ENCODE results near the gene TMEM181.

The TMEM181 gene

DNA sequence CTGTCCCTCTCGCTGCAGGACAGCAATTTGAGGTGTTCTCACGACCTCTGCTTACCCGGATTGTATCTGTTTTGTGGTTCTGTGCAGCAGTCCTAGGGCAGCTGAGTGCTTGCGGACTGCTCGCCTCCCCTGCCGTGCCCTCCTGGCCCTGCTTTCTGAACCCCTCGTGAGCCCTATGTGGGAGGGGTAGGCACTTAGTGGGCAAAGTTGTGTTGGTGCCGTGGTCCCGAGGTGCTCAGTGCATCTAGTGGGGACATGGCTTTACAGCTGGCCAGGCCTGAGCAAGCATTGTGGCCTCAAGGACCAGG lies 5.2 kb downstream of the TMEM181 start:
- no peak for DNase-seq (ENCODE audit: low spot score)

DNA sequence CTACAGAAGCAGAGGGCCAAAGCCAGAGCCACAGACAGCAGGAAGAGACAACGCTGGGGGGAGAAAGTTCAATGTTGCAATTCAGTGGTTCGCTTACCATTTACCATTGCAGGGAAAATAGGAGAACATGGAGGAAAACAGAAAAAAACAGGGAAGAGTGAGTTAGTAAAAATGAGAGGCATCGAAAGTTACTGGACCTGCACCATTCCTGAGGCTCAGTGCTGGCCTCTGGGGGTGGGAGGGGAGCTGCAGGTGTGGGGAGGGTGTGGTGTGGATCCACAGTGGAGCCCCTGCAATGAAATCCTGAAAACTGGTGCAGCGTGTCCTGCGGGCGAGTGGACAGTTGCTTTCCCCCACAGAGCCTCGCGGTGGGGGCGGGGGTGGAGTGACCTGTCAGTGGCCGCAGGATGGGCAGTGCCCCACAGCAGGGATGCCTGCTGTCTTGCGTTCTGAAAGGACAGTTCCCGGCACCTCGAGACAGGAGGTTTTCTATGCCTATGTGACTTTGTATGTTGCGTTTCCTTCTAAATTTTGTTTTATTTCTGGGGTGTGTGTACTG lies 5.7 kb downstream of the TMEM181 start:
- DNase-seq (ENCODE audit: low spot score) = no peak

DNA sequence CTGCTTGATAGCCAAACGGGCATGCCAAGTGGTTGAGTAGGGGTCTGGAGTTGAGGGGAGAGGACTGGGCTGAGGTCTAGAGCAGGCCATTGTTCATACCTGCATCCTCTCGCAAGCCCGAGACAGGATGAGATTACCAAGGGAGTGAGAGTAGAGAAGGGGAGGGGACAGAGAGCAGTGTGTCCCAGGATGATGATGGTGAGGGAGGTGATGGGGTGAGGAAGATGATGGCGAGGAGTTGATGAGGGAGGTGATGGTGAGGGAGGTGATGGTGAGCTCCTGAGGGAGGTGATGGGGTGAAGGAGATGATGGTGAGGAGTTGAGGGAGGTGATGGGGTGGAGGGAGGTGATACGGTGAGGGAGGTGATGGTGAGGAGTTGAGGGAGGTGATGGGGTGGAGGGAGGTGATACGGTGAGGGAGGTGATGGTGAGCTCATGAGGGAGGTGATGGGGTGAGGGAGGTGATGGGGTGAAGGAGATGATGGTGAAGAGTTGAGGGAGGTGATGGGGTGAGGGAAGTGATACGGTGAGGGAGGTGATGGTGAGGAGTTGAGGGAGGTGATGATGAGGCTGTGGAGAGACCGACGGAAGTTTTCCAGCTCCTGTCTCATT lies 6.4 kb downstream of the TMEM181 start:
- no peak for DNase-seq (ENCODE audit: low spot score)

DNA sequence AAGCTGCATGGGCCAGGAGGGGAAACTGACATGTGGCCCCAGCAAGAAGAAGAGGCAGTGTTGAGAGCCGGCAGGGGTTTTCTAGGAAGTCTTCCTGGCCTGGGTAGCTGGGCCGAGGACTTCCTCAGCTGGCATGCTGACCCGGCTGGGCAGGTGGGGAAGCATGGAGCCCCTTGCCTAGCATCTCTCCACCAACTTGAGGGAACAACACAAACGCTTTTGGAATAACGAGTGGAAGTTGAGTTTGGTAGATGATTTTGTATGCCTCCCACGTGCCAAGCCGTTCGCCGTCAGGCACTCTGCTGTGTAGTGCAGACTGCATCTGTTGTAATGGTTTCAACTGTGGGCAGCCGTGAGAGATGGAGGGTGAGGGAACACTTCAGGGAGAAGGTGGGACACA lies 7.3 kb downstream of the TMEM181 start:
- DNase-seq (ENCODE audit: low spot score) = no peak

DNA sequence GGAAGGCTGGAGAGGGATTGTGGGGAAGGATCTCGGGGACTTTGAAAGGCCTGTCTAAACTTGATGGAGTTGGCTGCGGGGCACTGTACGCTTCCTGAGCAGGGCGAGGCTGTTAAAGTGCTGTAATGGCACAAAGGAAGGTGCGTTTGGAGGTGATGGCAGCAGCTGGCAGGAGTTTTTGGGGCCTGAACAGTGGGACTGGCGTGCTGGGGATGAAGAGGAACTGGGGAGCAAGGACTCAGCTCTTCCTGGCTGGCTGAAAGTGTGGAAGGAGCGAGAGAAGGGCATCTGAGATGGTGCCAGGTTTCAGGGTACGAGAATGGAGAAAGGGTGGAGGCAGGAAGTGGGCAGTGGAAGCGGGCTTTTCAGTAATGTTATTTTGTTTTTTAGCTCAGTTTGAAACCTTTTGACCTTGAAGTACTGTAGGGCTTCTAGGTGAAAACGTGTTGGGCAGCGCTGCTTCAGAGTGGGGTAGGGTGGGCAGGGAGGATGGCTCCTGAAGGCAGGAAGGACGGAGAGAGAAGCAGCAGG lies 8.0 kb downstream of the TMEM181 start:
- no peak for DNase-seq (ENCODE audit: low spot score)

DNA sequence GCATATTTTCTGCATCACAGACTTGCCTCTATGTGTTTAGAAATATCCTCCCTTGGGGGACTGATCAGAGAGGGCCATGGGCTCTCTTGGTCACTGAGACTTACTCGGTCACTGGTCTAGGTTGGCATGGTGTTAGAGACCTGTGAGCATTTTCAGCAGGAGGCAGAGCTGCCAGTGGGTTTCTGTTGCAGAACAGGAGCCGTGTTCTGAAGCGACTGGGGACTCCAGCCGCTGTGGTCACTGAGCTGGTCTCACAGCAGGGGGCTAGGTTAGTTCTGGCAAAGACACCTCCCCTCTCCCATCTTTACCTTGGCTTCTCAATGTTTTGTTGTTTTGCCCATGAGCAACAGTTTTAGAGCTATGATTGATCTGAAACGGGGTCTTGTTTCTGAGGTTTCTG lies 8.7 kb downstream of the TMEM181 start:
- no peak for DNase-seq (ENCODE audit: low spot score)

DNA sequence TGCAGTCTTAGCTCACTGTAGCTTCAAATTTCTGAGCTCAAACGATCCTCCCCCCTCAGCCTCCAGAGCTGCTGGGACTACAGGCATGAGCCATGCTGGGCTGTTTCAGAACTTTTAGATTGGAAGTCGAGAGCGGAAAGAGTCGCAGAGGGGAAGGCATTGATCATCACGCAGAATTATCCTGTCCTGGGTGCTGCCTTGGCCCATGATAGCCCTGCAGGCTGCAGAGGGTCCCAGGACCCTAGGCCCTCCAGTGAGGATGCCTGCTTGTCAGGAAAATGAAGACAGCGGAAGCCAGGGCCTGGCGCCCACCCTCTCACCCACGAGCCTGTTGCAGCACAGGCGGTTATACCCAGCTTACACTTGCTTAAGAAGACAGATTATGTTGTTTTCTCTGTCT lies 9.1 kb downstream of the TMEM181 start:
- DNase-seq (ENCODE audit: low spot score) = no peak

DNA sequence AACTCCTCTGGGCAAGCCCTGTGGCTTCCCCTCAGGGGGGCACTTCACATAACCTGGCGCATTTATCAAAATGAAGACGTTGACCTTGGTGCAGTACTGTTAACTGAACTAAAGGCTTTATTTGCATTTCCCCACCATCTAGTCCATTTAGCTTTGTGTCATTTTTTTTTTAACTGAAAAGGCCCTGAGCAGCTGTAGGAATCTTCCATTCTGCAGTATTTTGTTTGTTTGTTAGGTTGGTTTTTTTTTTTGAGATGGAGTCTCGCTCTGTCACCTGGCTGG lies 10.7 kb downstream of the TMEM181 start:
- DNase-seq (ENCODE audit: low spot score) = no peak

DNA sequence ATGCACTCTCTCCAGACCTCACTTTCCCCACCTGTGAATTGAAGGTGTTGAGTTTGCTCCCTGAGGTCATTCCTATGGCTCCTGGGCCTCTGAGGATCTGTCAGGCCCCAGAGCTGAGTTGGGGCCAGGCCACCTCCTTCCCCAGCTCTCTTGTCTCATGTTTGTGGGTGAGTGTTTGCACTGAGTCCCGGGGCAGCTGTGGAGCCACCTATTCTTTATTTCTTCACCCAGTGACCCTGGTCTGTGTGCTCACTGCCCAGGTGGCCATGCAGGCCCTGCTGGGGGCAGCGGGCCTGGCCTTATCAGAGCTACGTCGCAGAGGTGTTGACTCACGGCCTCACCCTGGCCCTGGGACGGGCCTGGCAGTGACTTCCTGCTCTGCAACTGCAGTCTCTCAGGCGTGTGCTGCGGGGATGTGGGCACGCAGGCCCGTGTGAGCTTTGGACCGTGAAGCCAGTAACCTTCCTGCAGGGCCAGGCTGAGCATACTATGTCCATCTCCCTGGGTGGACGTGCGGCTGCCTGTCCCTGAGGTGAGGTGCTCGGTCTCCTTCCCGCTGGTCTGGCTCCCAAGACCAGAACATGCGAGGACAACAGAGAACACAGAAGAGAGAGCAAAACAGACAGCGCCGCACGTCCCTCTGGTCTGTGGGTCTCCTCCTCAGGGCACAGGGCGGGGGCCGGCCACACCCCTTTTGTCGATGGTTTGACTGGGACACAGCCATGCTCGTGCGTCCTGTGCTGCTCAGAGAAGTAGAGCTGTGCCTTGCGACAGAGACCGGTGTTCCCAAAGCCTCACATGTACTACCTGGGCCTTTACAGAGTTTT lies 12.1 kb downstream of the TMEM181 start:
- DNase-seq (ENCODE audit: low spot score) = no peak

DNA sequence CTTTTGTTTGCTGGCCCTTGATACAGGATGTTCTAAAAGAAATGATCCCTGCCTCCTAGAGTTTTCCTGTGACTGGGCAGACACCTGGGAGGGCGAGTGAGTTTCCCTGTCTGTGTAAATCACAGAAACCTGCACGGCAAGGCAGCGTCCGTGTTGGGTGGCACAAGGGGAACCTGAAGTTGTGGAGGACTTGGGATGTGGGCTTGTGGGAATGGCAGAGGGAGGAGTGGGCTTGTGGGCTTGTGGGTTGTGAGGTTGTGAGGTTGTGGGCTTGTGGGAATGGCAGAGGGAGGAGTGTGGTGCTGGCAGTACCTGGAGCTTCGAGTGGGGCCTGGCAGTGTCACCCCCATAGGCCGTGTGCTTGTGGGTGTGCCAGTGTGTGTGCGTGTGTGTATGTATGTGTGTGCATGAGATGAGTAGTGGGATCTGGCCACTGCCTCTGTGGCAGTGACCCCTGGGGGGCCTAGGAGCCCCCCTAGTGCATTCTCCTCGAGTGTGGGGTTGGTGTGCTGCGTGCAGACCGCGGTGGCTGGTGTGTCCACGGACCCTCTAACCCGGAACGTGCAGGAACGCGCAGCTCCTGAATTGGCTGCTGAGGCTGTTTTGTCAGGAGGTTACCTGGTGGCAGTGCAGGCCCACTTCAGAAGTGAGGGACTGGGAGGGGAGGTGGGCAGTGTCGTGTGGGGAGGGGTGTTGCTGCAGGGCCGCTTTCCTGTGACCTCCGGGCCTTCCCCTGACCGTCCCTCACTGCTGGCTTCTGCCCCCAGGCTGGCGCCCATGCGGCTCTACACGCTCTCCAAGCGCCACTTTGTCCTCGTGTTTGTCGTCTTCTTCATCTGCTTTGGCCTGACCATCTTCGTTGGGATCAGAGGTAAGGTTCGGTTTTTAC lies 13.0 kb downstream of the TMEM181 start:
- DNase-seq (ENCODE audit: low spot score) = no peak

DNA sequence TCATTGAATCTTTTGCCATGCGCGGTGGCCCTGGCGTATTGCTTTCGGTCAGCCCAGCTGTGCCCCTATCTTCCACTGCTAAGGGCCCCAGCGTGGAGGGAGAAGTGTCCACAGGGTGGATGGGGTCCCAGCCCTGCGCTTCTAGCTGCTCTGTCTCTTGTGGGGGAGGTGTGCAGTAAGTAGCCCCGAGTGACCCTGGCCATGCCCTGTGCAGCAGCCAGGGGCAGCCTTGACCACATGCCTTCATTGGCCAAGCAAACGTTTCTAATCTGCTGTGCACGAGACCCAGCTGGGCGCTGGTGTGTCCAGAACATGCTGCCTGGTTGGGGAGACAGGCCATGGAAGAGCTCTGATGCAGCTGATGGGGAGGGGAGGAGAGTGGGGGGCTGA lies 13.6 kb downstream of the TMEM181 start:
- no peak for DNase-seq (ENCODE audit: low spot score)

DNA sequence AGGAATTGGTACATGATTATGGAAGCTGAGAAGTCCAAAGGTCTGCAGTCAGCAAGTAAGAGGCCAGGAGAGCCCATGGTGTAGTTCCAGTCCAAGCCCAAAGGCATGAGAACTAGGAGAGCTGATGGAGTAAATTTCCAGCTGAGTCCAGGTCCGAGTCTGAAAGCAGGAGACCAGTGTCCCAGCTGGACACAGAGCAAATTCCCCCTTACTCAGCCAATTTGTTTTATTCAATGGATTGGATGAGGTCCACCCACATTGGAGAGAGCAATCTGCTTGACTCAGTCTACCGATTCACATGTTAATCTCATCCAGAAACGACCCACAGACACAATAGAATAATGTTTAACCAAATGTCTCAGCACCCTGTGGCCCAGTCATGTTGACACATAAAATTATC lies 14.9 kb downstream of the TMEM181 start:
- no peak for DNase-seq (ENCODE audit: low spot score)

DNA sequence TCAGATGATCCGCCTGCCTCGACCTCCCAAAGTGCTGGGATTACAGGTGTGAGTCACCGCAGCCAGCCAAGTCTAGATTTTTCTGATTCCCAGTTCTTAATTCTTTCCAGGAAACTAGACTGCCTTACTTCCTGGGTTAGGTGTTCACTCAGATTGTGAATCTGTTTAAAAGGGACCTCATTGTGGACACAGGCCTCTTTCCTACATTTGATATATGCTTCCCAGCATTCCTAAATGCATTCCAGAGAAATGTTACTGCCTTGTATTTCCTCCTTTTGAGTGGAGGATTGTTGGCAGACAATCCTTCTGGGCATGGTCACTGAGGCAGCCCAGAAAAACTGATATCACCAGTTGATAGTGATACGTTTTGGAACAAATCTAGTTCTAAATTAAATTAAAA lies 15.7 kb downstream of the TMEM181 start:
- no peak for DNase-seq (ENCODE audit: low spot score)

DNA sequence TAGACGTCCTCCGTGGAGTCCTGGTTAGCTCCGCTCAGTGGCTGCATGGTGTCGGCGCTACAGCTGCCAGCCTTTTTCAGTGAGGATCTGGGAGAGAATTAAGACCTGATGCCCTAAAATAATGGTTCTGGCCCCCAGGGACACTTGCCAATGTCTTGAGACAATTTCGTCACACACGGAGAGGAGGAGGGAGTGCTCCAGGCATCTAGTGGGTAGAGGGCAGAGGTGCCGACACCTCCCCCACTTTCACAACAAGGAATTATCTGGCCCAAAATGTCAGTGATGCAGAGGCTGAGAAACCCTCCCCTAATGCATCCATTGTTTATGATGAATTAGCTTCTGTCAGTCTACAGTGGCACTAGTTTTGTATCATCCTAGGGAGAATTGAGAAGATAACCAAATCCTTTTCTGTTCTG lies 24.4 kb downstream of the TMEM181 start:
- no peak for DNase-seq (ENCODE audit: low spot score)

DNA sequence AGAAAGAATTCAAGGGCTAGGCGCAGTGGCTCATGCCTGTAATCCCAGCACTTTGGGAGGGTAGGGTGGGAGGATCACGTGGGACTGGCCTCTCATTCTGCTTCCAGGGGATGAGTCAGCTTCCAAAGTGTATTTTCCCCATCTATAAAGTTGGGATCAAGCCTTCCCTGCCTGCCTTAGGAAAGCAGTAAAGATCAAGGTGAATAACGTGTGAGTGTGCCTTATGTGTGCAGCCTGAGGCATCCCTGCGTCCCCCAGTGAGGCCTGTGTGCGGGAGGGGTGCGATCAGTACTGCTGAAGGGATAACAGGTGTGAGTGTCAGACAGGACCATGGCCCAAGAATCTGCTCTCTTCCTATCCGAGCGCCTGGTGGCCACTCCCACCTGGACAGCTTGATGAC lies 26.8 kb downstream of the TMEM181 start:
- no peak for DNase-seq (ENCODE audit: low spot score)

DNA sequence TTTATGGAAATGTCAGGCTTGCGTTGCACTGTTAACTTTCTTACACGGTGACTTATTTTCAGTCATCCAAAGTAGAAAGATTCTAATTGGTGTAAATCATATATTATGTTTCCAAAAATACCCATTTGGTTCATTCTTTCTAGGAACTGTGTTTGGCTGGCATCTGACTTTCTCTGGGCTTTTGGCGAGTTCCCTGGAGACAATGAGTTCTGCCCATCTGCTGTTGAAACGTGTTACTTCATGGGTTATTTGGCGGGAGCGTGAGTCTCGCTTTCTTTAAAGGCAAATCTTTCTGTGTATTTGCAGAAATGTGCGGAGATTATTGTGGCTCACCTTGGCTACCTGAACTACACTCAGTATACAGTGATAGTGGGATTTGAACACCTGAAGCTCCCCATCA lies 29.5 kb downstream of the TMEM181 start:
- DNase-seq (ENCODE audit: low spot score) = no peak

DNA sequence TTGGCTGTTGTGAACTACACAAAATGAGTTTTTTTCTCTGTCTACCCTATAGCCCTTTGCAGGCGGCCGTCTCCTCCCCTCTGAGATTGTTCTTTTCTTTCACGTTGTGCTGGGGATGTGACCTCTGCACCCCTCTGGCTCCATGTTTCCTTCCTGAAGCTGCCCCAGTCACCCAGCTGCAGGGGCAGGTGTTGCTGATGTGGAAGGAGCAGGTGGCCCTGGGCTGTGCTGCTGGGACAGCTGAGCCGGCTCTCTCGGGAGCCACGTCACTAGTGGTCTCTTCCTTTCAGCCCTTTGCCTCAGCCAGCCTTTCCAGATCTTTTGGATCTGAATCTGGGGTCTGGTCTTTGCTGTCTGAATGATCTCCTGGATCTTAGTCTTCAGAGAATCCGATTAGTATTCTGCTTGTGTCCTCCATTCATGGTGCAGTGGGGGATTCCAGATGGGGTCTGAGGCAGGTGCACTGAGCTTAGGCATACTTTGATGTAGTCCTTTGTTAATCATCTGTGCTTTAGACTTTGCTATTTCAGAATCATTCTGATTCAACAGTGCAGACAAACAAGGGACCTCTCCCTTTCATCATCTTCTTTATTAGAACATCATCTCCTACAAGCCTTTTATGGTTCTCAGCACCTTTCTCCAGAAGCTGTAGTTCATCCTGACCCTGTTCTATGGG lies 31.4 kb downstream of the TMEM181 start:
- DNase-seq (ENCODE audit: low spot score) = no peak

DNA sequence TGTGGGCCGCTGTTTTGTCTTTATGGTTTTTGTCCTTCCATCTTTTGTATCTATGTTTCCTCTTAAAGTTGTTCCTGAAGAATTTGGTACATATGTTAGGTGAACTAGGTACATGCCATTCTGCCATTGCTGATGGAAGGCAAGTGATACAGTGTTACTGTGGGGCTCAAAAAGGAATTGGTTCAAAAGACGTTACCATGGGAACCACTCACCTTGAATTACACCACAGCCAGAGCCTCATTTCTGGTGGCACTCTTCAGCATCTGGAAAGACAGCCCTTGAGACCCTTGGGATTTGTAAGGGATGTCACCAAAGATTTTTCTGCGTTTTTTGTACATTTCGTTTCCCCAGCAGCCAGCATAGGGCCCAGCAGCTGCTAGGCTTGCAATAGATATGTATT lies 31.9 kb downstream of the TMEM181 start:
- DNase-seq (ENCODE audit: low spot score) = no peak

DNA sequence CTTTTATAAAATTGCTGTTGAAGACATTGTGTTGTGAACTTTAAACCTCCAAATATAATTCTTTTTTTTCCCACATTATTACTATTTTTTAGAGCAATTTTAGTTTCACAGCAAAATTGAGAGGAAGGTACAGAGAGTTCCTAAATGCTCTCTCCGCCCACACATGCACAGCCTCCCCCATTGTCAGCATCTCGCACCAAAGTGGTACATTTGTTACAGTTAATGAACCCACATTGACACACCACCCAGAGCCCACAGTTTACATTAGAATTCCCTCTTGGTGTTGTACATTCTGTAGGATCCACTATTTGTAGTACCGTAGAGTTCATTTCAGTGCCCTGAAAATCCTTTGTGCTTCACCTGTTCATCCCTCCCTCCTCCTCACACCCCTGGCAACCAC lies 33.8 kb downstream of the TMEM181 start:
- DNase-seq (ENCODE audit: low spot score) = no peak

DNA sequence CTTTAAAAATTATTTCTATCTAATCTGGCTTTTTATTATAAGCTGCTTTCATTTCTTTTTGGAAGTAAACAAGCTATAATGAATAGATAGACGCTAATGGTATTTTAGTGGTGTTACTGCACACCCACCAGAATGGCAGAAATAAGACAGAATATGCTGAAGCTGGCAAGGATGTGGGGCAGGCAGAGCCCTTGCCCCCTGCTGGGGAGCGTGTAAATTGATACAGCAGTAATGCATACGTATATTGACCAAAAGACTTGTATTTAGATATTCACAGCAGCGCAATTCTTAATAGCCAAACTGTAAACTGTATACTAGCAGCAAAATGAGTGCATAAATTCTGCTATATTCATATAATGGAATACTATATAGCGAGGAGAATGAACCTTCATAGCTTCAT lies 35.3 kb downstream of the TMEM181 start:
- DNase-seq (ENCODE audit: low spot score) = no peak

DNA sequence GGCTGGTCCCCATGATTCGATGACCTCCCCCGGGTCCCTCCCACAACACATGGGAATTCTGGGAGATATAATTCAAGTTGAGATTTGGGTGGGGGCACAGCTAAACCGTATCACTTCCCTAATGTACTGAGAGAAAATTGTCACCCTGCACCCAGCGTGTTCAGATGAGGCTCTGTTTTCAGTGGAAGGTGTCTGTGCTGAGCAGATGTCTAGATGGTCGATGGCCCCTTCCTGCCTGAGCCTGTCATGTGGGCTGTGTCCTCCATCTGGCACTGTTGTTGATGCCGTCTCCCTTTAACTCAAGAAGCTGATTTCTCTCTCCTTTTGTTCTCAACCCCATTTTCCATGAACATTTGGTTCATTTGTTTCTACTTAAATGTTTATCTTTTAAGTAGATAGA lies 37.0 kb downstream of the TMEM181 start:
- no peak for DNase-seq (ENCODE audit: low spot score)

DNA sequence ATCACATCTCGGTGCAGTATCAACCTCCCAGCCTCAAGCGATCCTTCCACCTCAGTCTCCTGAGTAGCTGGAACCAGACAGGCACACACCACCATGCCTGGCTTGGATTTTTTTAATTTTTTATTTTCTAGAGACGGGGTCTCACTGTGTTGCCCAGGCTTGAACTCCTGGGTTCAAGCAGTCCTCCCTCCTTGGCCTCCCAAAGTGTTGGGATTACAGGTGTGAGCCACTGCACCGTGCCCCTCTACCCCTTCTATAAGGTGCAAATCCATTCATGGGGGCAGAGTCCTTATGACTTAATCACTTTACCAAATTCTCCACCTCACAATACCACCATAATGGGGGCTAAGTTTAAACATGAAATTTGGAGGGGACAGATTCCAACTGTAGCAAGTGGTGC lies 37.7 kb downstream of the TMEM181 start:
- DNase-seq (ENCODE audit: low spot score) = no peak

All from iPS-NIHi11 (cell line).